Activated naive CD4-positive, alpha-beta T cell treated with anti-CD3 and anti-CD28 coated beads, Interleukin-2, amount 50 U/mL, for 16 hours (primary cell): ENCODE measurements around the gene ADCY1.
"Not testable (repeated sequence)": the region's sequence is repeated elsewhere in the genome, so short reads cannot be mapped to it uniquely, and the experiment has no call there.

Experiments
- DNase-seq: peaks from one replicate; pipeline ENCODE4 v3.0.0-alpha.2; 2020

ADCY1 gene

DNA sequence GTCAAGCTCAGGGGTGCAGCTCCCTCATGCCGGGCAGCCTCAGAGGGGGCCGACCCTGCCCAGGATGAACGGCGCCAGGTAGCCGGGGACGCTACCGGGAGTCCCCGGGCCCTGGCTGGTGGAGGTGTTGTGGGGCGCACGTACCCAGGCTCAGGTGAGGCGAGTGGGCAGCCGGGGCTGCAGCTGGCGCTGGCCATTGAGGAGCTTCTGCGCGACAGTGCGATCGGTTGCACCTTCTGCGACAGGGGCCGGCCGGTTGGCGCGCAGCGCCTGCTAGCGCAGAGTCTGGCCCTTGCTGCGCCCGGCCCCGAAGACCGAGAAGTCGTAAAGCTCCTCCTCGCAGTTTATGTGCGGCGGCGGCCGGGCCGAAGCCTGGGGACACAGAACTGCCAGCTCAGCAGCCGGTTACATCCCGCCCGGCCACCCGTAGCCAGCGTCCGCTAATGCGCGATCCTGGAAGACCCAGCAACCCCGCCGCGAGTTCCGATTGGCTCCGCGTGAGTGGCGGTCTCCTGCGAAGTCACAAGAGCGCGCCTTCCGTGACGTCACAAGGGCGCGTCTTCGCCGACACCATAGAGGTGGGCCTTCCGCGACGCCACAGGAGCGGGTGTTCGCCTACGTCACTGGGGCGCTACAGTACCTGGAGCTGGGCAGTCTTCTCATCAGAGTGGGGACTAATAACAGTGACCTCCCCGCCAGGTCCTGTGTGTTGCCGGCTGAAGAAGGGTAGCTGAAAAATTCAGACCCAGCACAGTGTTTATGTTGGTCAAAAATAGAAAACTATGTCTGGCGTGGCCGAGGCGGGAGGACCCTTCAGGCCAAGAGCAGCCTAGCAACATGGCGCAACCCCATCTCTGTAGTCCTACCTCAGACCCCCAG lies 194.6 kb downstream of the ADCY1 start:
- peak; percentile 98 for DNase-seq

DNA sequence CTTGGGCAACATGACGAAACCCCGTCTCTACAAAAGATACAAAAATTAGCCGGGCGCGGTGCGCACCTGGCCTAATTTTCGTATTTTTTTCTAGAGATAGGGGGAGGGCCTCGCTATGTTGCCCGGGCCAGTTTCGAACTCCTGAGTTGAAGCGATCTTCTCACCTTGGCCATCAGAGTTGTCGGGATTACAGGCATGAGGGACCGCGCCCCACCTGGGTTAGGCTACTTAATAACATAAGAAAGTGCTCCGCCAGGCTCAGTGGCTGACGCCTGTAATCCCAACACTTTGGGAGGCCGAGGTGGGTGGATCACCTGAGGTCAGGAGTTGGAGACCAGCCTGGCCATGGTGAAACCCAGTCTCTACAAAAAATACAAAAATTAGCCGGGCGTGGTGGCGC lies 195.5 kb downstream of the ADCY1 start:
- DNase-seq = not testable (repeated sequence)
